Fibroblast of pulmonary artery (primary cell): ENCODE data around the gene GPRC5B.

Experiments
- DNase-seq: peaks from one replicate; pipeline ENCODE4 v3.0.0-alpha.2; 2010; ENCODE audit warnings: low read depth
- H3K4me3 ChIP-seq: replicated peaks from 2 replicates; pipeline ENCODE4 v1.5.1; 2011; ENCODE audit warnings: low read depth, mild to moderate bottlenecking, control low read depth, low read length, moderate library complexity
- CTCF ChIP-seq: IDR thresholded peaks from 2 replicates; pipeline ENCODE4 v1.5.1; 2011; ENCODE audit warnings: mild to moderate bottlenecking, control low read depth, low read length, inconsistent platforms; ENCODE audit errors: missing control alignments

Gene GPRC5B

GRCh38 chr16:19864566-19864965, 20.1 kb downstream of the GPRC5B start:
- no peak for DNase-seq
- no peak for TF ChIP-seq CTCF
- H3K4me3 ChIP-seq: no peak overlapping the region

GRCh38 chr16:19863990-19864389, 20.7 kb downstream of the GPRC5B start:
- no peak for DNase-seq
- no peak overlapping the region for H3K4me3 ChIP-seq
- TF ChIP-seq CTCF: no peak

- no peak for TF ChIP-seq CTCF
- no peak overlapping the region for H3K4me3 ChIP-seq
- no peak for DNase-seq
Measured at GRCh38 chr16:19861811-19862327, 22.8 kb downstream of the GPRC5B start.

GRCh38 chr16:19861133-19861532, 23.5 kb downstream of the GPRC5B start:
- no peak overlapping the region for H3K4me3 ChIP-seq
- no peak for DNase-seq
- TF ChIP-seq CTCF: no peak

- no peak for TF ChIP-seq CTCF
- DNase-seq: peak; percentile 42
Measured at GRCh38 chr16:19860166-19861041, 24.2 kb downstream of the GPRC5B start.

GRCh38 chr16:19859603-19860002, 25.0 kb downstream of the GPRC5B start:
- no peak overlapping the region for H3K4me3 ChIP-seq
- DNase-seq: no peak

More at GRCh38 chr16:19860166-19861041, 24.2 kb downstream of the GPRC5B start:
- no peak overlapping the region for H3K4me3 ChIP-seq

More at GRCh38 chr16:19859603-19860002, 25.0 kb downstream of the GPRC5B start:
- no peak for TF ChIP-seq CTCF
